ENCODE measurements around the gene ZNF677. TPM values are rescaled to one million over a fixed set of nuclear protein-coding genes. Genes with fewer than 3 reads are reported as not detected.

The ZNF677 gene
- total and polyA plus RNA-seq, 9 of the 15 experiments (the other 6 are each of a cell fraction or from before 2014, with no cell fraction given) = 1.5 to 2.3 (median 1.8) TPM

DNA sequence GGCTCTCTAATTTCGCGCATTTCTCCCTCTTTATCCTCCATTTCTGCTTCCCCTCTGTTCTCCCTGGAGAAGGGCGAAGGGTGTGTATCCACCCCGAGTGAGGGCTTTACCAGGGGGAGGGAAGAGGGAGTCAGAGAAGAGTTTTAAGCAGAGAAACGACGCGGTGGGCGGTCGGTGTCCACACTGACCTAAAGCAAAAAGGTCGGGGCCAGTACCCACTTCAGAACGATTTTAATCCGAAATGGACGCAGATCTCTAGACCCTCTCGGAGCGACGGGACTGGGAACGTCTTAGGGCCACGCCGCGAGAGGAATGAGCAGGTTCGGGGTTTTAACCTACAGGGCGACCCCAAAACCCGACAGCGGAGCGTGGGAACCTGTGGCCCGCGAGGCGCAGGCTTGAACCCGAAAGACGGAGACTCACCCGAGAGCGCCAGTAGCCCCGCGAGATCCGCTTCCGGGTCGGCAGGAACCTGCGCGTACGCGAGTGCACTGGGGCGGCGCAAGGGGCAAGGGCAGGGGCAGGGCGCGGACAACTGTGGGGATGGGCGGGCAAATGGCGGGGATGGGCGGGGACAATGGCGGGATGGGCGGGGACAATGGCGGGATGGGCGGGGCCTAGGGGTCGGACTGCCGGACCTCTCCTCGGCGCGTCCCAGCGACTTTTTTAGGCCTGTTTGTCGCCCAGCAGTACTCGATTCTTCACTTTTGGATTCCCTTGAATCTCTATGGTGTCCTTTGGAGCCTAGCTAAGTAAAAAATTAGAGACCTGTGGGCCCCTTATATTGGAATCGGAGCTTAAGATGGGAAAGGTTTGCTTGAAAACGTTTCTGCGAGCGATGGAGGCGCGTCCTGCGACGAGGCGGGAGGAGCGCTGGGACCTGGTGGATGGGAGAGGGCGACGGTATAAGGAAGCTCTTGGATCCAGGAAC, at the start of gene ZNF677 (continued):
- TF ChIP-seq, protein P1, sequence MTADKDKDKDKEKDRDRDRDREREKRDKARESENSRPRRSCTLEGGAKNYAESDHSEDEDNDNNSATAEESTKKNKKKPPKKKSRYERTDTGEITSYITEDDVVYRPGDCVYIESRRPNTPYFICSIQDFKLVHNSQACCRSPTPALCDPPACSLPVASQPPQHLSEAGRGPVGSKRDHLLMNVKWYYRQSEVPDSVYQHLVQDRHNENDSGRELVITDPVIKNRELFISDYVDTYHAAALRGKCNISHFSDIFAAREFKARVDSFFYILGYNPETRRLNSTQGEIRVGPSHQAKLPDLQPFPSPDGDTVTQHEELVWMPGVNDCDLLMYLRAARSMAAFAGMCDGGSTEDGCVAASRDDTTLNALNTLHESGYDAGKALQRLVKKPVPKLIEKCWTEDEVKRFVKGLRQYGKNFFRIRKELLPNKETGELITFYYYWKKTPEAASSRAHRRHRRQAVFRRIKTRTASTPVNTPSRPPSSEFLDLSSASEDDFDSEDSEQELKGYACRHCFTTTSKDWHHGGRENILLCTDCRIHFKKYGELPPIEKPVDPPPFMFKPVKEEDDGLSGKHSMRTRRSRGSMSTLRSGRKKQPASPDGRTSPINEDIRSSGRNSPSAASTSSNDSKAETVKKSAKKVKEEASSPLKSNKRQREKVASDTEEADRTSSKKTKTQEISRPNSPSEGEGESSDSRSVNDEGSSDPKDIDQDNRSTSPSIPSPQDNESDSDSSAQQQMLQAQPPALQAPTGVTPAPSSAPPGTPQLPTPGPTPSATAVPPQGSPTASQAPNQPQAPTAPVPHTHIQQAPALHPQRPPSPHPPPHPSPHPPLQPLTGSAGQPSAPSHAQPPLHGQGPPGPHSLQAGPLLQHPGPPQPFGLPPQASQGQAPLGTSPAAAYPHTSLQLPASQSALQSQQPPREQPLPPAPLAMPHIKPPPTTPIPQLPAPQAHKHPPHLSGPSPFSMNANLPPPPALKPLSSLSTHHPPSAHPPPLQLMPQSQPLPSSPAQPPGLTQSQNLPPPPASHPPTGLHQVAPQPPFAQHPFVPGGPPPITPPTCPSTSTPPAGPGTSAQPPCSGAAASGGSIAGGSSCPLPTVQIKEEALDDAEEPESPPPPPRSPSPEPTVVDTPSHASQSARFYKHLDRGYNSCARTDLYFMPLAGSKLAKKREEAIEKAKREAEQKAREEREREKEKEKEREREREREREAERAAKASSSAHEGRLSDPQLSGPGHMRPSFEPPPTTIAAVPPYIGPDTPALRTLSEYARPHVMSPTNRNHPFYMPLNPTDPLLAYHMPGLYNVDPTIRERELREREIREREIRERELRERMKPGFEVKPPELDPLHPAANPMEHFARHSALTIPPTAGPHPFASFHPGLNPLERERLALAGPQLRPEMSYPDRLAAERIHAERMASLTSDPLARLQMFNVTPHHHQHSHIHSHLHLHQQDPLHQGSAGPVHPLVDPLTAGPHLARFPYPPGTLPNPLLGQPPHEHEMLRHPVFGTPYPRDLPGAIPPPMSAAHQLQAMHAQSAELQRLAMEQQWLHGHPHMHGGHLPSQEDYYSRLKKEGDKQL (CRISPR knock-in tag; IDR thresholded peaks at IDR 0.05; ENCODE audit: borderline replicate concordance) = no peak
- peak; percentile 95 for TF ChIP-seq NR2C1 (IDR thresholded peaks at IDR 0.05)
- peak; percentile 97 for TF ChIP-seq NR2C1 (tag; IDR thresholded peaks at IDR 0.05)
- 0 out of 2 replicates have a peak, but pooled peaks have one; percentile 22 for TF ChIP-seq CHD2 (IDR thresholded peaks at IDR 0.05; ENCODE audit: low read depth, low read length)
- TF ChIP-seq ZNF23 (CRISPR knock-in tag; IDR thresholded peaks at IDR 0.05) = no peak
- TF ChIP-seq, protein P2, sequence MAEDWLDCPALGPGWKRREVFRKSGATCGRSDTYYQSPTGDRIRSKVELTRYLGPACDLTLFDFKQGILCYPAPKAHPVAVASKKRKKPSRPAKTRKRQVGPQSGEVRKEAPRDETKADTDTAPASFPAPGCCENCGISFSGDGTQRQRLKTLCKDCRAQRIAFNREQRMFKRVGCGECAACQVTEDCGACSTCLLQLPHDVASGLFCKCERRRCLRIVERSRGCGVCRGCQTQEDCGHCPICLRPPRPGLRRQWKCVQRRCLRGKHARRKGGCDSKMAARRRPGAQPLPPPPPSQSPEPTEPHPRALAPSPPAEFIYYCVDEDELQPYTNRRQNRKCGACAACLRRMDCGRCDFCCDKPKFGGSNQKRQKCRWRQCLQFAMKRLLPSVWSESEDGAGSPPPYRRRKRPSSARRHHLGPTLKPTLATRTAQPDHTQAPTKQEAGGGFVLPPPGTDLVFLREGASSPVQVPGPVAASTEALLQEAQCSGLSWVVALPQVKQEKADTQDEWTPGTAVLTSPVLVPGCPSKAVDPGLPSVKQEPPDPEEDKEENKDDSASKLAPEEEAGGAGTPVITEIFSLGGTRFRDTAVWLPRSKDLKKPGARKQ (CRISPR knock-in tag; IDR thresholded peaks at IDR 0.05) = peak; percentile 39; the same call in 1 of the 2 replicates
- peak; percentile 34; the same call in 1 of the 2 replicates for TF ChIP-seq HCFC1 (IDR thresholded peaks at IDR 0.05; ENCODE audit: low read depth, low read length)
- peak; percentile 86 for TF ChIP-seq GABPA (tag; conservative IDR thresholded peaks at IDR 0.05; ENCODE audit: low read depth)
- peak; percentile 61; the same call in 1 of the 2 replicates for TF ChIP-seq RBFOX2 (IDR thresholded peaks at IDR 0.05; ENCODE audit: low read depth, low read length)
- 0 out of 2 replicates have a peak, but pooled peaks have one; percentile 27 for TF ChIP-seq DIDO1 (tag; IDR thresholded peaks at IDR 0.05; ENCODE audit: low read depth)
- TF ChIP-seq RAD21 (CRISPR knock-in tag; conservative IDR thresholded peaks at IDR 0.05 in 1 of 2, IDR thresholded peaks at IDR 0.05 in 1 of 2) = no peak
- TF ChIP-seq POLR2G (IDR thresholded peaks at IDR 0.05; ENCODE audit: low read depth, low read length) = peak; percentile 75
- TF ChIP-seq, protein P3, sequence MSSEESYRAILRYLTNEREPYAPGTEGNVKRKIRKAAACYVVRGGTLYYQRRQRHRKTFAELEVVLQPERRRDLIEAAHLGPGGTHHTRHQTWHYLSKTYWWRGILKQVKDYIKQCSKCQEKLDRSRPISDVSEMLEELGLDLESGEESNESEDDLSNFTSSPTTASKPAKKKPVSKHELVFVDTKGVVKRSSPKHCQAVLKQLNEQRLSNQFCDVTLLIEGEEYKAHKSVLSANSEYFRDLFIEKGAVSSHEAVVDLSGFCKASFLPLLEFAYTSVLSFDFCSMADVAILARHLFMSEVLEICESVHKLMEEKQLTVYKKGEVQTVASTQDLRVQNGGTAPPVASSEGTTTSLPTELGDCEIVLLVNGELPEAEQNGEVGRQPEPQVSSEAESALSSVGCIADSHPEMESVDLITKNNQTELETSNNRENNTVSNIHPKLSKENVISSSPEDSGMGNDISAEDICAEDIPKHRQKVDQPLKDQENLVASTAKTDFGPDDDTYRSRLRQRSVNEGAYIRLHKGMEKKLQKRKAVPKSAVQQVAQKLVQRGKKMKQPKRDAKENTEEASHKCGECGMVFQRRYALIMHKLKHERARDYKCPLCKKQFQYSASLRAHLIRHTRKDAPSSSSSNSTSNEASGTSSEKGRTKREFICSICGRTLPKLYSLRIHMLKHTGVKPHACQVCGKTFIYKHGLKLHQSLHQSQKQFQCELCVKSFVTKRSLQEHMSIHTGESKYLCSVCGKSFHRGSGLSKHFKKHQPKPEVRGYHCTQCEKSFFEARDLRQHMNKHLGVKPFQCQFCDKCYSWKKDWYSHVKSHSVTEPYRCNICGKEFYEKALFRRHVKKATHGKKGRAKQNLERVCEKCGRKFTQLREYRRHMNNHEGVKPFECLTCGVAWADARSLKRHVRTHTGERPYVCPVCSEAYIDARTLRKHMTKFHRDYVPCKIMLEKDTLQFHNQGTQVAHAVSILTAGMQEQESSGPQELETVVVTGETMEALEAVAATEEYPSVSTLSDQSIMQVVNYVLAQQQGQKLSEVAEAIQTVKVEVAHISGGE (CRISPR knock-in tag; IDR thresholded peaks at IDR 0.05) = peak in 2 of 3 experiments; percentile 66 to 96; a peak in 4 of 6 replicates
- peak; percentile 54 to 67 for TF ChIP-seq NRF1 (conservative IDR thresholded peaks at IDR 0.05 in 1 of 2, IDR thresholded peaks at IDR 0.05 in 1 of 2)
